HepG2 (cell line): ENCODE measurements around the gene HHLA2. TPM values are rescaled to one million over a fixed set of nuclear protein-coding genes. Genes with fewer than 3 reads are reported as not detected.

Experiments
- ATAC-seq: fragments of 200-7000 bp; cut with Tn5 transposase; 3 replicates; pipeline ENCODE4 v1.9.1; 2020; ENCODE audit warnings: mild to moderate bottlenecking, moderate library complexity
- BruUV-seq: library from RNA; stranded (reverse); fragments of 400-500 nt; replicated peaks from 2 replicates; lab custom pipeline; 2021; lab: Mats Ljungman, UMichigan
- CTCF ChIA-PET: fragments of 300-600 bp; formaldehyde crosslinking; extraction: SDS; loops from one replicate; lab custom pipeline; 2021; ENCODE audit warnings: low total read pairs, inconsistent platforms, low intra/inter-chr PET ratio; lab: Yijun Ruan, JAX
- POLR2A ChIA-PET: fragments of 350-600 bp; sonication (Branson Sonifier 250); formaldehyde crosslinking; loops from one replicate; lab custom pipeline; 2020; ENCODE audit warnings: antibody characterized with exemption, inconsistent platforms; lab: Yijun Ruan, JAX
- DNase-seq: peaks from one replicate; pipeline ENCODE4 v3.0.0-alpha.2; 2015; ENCODE audit warnings: low spot score
- FAIRE-seq: peaks from 3 replicates; lab custom pipeline; 2011; peaks lifted over from hg19 to GRCh38; lab: Jason Lieb, UNC
- H2AFZ ChIP-seq: one replicate; pipeline ENCODE4 v1.6.1; 2011; ENCODE audit warnings: low read length, inconsistent platforms
- H3K27ac ChIP-seq: fragments of 300-600 bp; 3 replicates; pipeline ENCODE4 v1.8.0; 2011; ENCODE audit warnings: mixed run types, mild to moderate bottlenecking, mixed read lengths, low read length, inconsistent platforms; ENCODE audit not compliant: insufficient read depth; ENCODE audit errors: extremely low read length
- H3K27me3 ChIP-seq, 2 experiments: fragments of 200-600 bp in 1 of 2; 2 replicates in 1 of 2; 3 replicates in 1 of 2; pipeline versions ENCODE4 v1.6.0 to v1.8.0; 2011; ENCODE audit warnings: low read length in 2 of 2, mild to moderate bottlenecking in 2 of 2, moderate library complexity in 2 of 2, inconsistent platforms in 1 of 2; ENCODE audit not compliant: insufficient read depth in 2 of 2, control insufficient read depth in 1 of 2
- H3K36me3 ChIP-seq, 2 experiments: fragments of 200-600 bp in 1 of 2; replicated peaks in 1 of 2; 2 replicates in 1 of 2; 3 replicates in 1 of 2; pipeline versions ENCODE4 v1.5.1 to v1.8.0; 2011; ENCODE audit warnings: low read length in 2 of 2, inconsistent platforms in 1 of 2; ENCODE audit not compliant: insufficient read depth in 2 of 2, control insufficient read depth in 1 of 2
- H3K4me1 ChIP-seq: 2 replicates; pipeline ENCODE4 v1.5.1; 2012; ENCODE audit warnings: low read length, inconsistent platforms; ENCODE audit not compliant: insufficient read depth
- H3K4me2 ChIP-seq: 2 replicates; pipeline ENCODE4 v1.6.0; 2011; ENCODE audit warnings: low read depth, low read length, inconsistent platforms
- H3K4me3 ChIP-seq, 3 experiments: fragments of 200-600 bp in 1 of 3; sonication (generic), shearing (Covaris generic) in 1 of 3; replicated peaks in 1 of 3; 2 replicates each; pipeline ENCODE4 v1.5.1; 2011 to 2016; ENCODE audit warnings: low read length in 3 of 3, inconsistent platforms in 2 of 3, low read depth in 2 of 3, mild to moderate bottlenecking in 2 of 3, control low read depth in 1 of 3, mixed read lengths in 1 of 3; ENCODE audit not compliant: insufficient read depth in 1 of 3
- H3K79me2 ChIP-seq: one replicate; pipeline ENCODE4 v1.6.1; 2011; ENCODE audit warnings: low read length, inconsistent platforms; ENCODE audit not compliant: insufficient read depth
- H3K9ac ChIP-seq: 2 replicates; pipeline ENCODE4 v1.6.0; 2011; ENCODE audit warnings: mild to moderate bottlenecking, low read depth, low read length, inconsistent platforms; ENCODE audit not compliant: insufficient read depth
- H3K9me3 ChIP-seq: 2 replicates; pipeline ENCODE4 v1.5.1; 2012; ENCODE audit warnings: mild to moderate bottlenecking, low read length
- H4K20me1 ChIP-seq: 2 replicates; pipeline ENCODE4 v1.6.0; 2011; ENCODE audit warnings: inconsistent platforms, mild to moderate bottlenecking, low read length, moderate library complexity; ENCODE audit not compliant: insufficient read depth
- CBX5 ChIP-seq: sonication (generic); formaldehyde crosslinking; IDR thresholded peaks from 2 replicates; pipeline ENCODE4 v1.4.0; 2020; ENCODE audit warnings: missing genetic modification reagents, borderline replicate concordance
- CCDC6 ChIP-seq: sonication (generic); formaldehyde crosslinking; IDR thresholded peaks from 2 replicates; pipeline ENCODE4 v1.8.1; 2022; ENCODE audit warnings: mild to moderate bottlenecking, missing genetic modification reagents, moderate library complexity
- HDAC6 ChIP-seq: fragments of 200-600 bp; sonication (generic); IDR thresholded peaks from 2 replicates; pipeline ENCODE4 v1.7.0; 2017; ENCODE audit warnings: mild to moderate bottlenecking, antibody characterized with exemption, low read length, low read depth
- RXRB ChIP-seq: IDR thresholded peaks from 2 replicates; pipeline ENCODE4 v1.6.1; 2016; ENCODE audit warnings: borderline replicate concordance, missing genetic modification reagents, missing compliant biosample characterization
- SP1 ChIP-seq, 2 experiments: fragments of 450-650 bp in 1 of 2; sonication (generic) in 1 of 2; formaldehyde crosslinking in 1 of 2; IDR thresholded peaks; 2 replicates each; pipeline versions ENCODE4 v1.4.0 to v1.6.1; 2016 to 2020; ENCODE audit warnings: missing genetic modification reagents in 1 of 2
- ZNF672 ChIP-seq: sonication (generic); formaldehyde crosslinking; IDR thresholded peaks from 2 replicates; pipeline ENCODE4 v1.8.1; 2022; ENCODE audit warnings: missing genetic modification reagents
- ZSCAN12 ChIP-seq: sonication (generic); formaldehyde crosslinking; IDR thresholded peaks from 2 replicates; pipeline ENCODE4 v1.9.0; 2021; ENCODE audit warnings: mild to moderate bottlenecking, missing genetic modification reagents
- WGBS: methylation state at CpG from one replicate; pipeline ENCODE4 v1.1.6; 2017; ENCODE audit warnings: low lambda C conversion rate; 5-methylcytosine and 5-hydroxymethylcytosine counted together
- in situ Hi-C: cut with HindIII; loops from 2 replicates; pipeline ENCODE4 v1.10.0; 2017; ENCODE audit warnings: low pct_unique_long_range_greater_than_20kb; ENCODE audit not compliant: extremely low pct_ligation_motif_present
- intact Hi-C: fragments of 100-400 bp; cut with micrococcal nuclease; formaldehyde crosslinking; loops from one replicate; pipeline ENCODE4 v1.10.0; 2022; ENCODE audit not compliant: unreplicated experiment
- polyA plus RNA-seq, 8 experiments: library from polyadenylated mRNA; depleted of rRNA in 3 of 8; stranded (reverse) in 7 of 8; unstranded in 1 of 8; fragments of >200 nt; fragmentation: Illumina TruSeq in 4 of 8; extraction: Trizol in 4 of 8; gene quantifications; 2 replicates each; pipeline versions ENCODE4 v1.2.1 to v1.2.3, GENCODE V29; 2011 to 2016; ENCODE audit warnings: low read depth in 4 of 8, missing spikeins in 1 of 8, mixed read lengths in 1 of 8; ENCODE audit not compliant: insufficient read depth in 1 of 8
- total RNA-seq, 5 experiments: library from RNA; depleted of rRNA; stranded (reverse); fragments of >200 nt; fragmentation: Illumina TruSeq; extraction: Trizol; gene quantifications; 2 replicates each; pipeline ENCODE4 v1.2.3, GENCODE V29; 2016; ENCODE audit warnings: low read depth in 1 of 5

The HHLA2 gene
- total and polyA plus RNA-seq, 2 of the 13 experiments (the other 11 are each of a cell fraction or from before 2014, with no cell fraction given) = not detected

DNA sequence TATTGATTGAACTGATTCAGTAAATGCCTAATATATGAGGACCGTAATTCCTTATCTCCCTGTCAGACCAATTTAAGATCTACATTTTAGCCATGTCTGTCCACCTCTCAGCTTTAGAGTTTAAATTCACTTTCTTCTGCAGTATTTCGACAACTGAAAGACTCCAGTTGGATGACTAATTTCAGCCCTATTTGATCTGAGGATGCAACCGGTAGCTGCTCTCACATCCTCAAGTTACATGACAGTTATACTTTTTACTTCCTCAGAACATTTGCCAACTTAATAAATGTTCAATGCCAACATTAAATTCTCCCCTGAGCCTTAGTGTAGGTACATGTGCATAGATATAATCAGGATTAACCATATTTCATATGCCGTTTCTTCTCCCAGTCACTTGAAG, 2.5 kb upstream of the HHLA2 start:
- no peaks in the 10 kb centered on the region for H3K27me3 ChIP-seq
- no peaks in the 10 kb centered on the region for H3K36me3 ChIP-seq
- no peaks in the 10 kb centered on the region for H3K79me2 ChIP-seq
- ATAC-seq (no peak), DNase-seq (no peak), FAIRE-seq (no peak)
- H2AFZ ChIP-seq = no peak overlapping the region
- intact Hi-C loops (no loop called here), in situ Hi-C loops (no loop called here)
- BruUV-seq = no TSS peak
- no peaks in the 10 kb centered on the region for H3K4me1 ChIP-seq
- TF ChIP-seq HDAC6 = no peak
- TF ChIP-seq CBX5 (CRISPR knock-in tag) = no peak
- no peak for TF ChIP-seq ZNF672 (CRISPR knock-in tag)
- no peak for TF ChIP-seq RXRB (CRISPR knock-in tag)
- H3K9ac ChIP-seq = no peak overlapping the region
- ChIA-PET CTCF (no interaction called here), POLR2A (no interaction called here)
- WGBS = 46% methylated on average over 4 of the region's 4 CpGs
- H3K4me3 ChIP-seq = no peak overlapping the region
- no peak overlapping the region for H3K27ac ChIP-seq
- H3K4me2 ChIP-seq = no peak overlapping the region
- no peaks in the 10 kb centered on the region for H3K9me3 ChIP-seq
- no peaks in the 10 kb centered on the region for H4K20me1 ChIP-seq

DNA sequence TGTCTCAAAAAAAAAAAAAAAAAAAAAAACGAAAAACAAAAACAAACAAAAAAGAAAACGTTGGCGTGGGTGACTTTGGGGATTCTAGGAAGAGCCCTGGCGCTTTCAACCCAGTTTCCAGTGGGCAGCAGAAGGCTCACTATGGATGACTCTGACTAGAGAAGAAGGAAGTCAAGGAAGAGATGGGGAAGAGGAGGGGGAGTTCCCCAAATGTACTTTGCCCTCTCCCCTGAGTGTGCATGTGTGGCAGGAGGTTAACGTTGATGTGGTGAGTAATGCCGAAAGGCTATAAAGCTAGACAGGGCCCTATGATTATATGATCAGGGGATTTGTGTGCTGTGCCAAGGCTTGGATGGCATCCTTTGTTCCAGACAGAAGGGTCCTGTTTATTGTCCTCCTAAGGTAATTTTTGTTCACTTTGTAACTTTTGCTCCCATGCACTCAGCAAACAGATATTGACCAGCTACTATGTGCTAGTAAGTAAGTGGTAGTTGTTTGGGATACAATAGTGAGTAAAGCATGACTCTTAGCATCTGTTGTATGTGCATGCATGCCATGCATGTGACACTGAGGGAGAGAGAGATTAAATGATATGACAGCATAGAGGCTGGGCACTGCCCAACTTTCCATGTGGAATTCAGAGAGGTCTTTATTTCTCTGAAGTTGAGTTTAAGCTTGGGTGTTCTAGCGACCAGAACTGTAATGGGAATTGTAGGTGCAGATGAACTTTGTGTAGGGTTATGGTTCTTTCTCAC, 750 bp upstream of the HHLA2 start:
- Histone ChIP-seq H3K4me1 (no peaks in the 10 kb centered on the region), H3K27ac (no peak overlapping the region), H4K20me1 (no peaks in the 10 kb centered on the region), H3K4me3 (no peak overlapping the region), H3K36me3 (no peaks in the 10 kb centered on the region), H3K79me2 (no peaks in the 10 kb centered on the region), H3K9ac (no peak overlapping the region), H2AFZ (no peak overlapping the region), H3K9me3 (no peaks in the 10 kb centered on the region)
- in situ Hi-C loops = no loop called here
- DNase-seq (no peak), FAIRE-seq (no peak)
- POLR2A ChIA-PET = no interaction called here
- BruUV-seq = no TSS peak
- TF ChIP-seq ZSCAN12 (CRISPR knock-in tag) (no peak), SP1 (IDR thresholded peaks at IDR 0.05) (no peak), SP1 (CRISPR knock-in tag; IDR thresholded peaks at IDR 0.05) (no peak), CCDC6 (CRISPR knock-in tag) (no peak)
- TF ChIP-seq, all 625 proteins: peak for 0
- Histone ChIP-seq H3K27me3 (no peaks in the 10 kb centered on the region), H3K4me2 (no peak overlapping the region)
- ATAC-seq = no peak
- WGBS = 13% methylated on average over 7 of the region's 7 CpGs
- intact Hi-C loops = no loop called here
- CTCF ChIA-PET = no interaction called here
